ENCODE measurements around the gene GLIS1.
"Not testable (repeated sequence)": the region's sequence is repeated elsewhere in the genome, so short reads cannot be mapped to it uniquely, and the experiment has no call there.

Gene GLIS1

DNA sequence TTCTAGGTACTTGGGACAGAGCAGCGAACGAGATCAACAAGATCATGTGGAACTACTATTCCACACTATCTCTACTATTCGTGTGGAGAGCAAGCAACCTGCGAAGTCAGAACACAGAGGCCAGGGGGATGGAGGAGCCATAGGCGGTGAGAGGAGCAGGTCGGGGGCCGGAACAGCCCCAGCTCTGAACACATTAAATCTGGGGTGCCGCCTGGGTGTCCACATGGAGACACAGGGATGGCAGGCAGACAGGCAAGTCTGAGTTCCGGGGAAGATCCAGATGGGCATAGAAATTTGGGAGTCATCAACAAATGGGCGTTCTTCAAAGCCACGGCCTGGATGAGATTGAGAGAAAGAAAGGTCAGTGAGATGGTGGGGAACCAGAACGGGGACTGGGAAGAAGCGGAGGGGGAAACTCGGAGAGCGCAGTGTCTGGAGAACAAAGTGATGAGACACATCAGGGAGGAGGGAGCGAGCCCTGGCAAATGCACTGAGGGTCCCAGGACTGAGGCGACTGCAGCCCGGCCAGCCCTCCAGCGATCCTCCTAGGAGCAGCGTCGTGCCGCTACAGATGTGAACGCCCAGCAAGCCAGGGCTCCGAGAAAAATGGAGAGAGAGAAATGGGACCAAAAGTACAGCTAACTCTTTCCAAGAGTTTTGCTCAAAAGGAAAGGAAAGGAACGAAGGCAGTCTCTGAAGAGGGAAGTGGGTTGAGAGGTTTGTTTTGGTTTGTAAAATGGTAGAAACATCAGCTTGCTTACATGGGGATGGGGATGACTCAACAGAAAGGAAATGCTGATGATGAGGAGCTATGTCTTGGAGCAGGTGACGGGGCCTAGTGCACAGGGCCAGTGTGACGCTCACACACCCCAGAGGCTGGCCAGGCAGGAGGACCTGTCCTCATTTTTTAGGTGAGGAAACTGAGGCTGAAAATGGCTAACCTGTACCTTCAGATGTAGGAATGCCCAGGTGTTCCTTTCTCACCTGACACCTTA is 84.5 kb downstream of the GLIS1 start:
- no peak for DNase-seq (ENCODE audit: low read depth in 1 of 2, low spot score in 1 of 2)

- no peak for DNase-seq (ENCODE audit: low read depth in 1 of 2, low spot score in 1 of 2)
Observed at GRCh38 chr1:53653631-53654030, 85.3 kb downstream of the GLIS1 start.

- no peak for DNase-seq (ENCODE audit: low read depth in 1 of 2, low spot score in 1 of 2)
Observed at GRCh38 chr1:53653200-53653575, 85.8 kb downstream of the GLIS1 start.

DNA sequence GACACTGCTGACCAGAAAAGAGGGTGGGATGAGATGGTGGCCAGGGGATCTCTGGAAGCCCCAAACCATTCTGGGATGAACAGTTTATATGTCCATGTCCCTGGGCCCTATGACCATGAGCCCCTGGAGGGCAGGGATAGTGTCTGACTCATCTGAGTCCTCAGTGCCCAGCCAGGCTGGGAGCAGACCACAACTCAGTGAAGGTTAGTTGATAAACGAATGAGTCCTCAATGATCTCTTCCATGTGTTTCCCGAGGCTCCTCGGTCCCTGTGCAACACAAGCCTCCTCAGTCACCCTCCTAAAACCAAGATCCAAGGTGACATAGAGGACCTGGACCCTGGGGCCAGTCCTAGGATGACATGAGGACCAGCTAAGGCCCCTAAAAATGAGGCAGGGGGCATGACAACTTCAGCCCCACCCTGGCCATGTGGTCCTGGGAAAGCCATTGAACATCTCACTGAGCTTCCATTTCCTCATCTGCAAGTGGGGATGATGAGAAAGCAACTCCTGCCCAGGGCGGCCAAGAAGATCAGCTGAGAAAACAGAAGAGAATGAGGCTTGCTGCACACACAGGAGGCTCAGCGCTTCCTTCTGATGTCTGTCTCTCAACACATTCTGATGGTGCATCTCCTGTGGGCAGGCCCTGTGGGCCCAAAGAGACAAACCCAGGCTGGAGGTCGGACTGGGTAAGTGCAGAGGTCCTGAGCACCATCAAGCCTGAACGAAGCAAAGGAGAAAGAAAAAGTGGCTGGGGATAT is 86.3 kb downstream of the GLIS1 start:
- DNase-seq (ENCODE audit: low read depth in 1 of 2, low spot score in 1 of 2): no peak

- no peak for DNase-seq (ENCODE audit: low read depth in 1 of 2, low spot score in 1 of 2)
Observed at GRCh38 chr1:53651356-53651755, 87.6 kb downstream of the GLIS1 start.

- DNase-seq (ENCODE audit: low read depth in 1 of 2, low spot score in 1 of 2): no peak
Observed at GRCh38 chr1:53648516-53648915, 90.4 kb downstream of the GLIS1 start.

DNA sequence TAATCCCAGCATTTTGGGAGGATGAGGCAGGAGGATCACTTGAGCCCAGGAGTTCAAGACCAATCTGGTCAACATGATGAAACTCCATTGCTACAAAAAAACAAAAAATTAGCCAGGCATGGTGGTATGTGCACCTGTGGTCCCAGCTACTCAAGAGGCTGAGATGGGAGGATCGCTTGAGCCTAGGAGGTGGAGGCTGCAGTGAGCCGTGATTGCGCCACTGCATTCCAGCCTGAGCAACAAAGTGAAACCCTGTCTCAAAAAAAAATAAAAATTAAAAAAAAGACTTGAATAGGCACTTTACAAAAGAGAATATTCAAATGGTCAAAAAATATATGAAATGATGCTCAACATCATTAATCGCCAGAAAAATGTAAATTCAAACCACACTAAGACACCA is 91.0 kb downstream of the GLIS1 start:
- DNase-seq (ENCODE audit: low read depth in 1 of 2, low spot score in 1 of 2): not testable (repeated sequence)

DNA sequence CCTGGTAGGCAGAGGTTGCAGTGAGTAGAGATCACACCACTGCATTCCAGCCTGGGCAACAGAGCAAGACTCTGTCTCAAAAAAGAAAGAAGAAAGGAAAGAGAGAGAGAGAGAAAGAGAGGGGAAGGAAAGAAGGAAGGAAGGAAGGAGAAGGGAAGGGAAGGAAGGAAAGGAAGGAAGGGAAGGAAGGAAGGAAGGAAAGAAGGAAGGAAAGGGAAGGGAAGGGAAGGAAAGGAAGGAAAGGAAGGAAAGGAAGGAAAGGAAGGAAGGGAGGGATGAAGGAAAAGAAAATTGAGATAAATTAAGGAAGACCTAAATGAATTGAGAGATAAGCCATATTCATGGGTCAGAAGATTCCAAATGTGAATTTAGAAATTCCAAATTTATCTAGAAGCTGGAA is 92.2 kb downstream of the GLIS1 start:
- DNase-seq (ENCODE audit: low read depth in 1 of 2, low spot score in 1 of 2): no peak

DNA sequence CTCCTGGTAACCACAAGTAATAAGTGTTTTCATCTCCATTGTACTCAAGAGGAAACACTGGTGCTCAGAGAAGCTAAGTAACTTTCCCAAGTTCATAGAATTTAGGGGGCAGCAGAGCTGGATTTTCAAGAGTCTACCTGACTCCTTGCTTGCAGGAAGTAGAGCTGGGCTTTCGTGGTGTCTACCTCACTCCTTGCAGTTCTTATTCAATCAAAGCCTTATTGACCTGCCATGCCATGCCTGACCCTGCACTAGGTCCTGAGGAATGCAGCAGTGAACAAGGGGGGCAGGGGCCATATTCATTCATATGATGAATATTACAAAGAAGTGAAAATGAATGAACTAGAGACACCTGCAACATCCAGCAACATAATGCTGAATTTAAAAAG is 93.3 kb downstream of the GLIS1 start:
- no peak for DNase-seq (ENCODE audit: low read depth in 1 of 2, low spot score in 1 of 2)

- no peak for DNase-seq (ENCODE audit: low read depth in 1 of 2, low spot score in 1 of 2)
Observed at GRCh38 chr1:53644909-53645689, 93.9 kb downstream of the GLIS1 start.

- no peak for DNase-seq (ENCODE audit: low read depth in 1 of 2, low spot score in 1 of 2)
Observed at GRCh38 chr1:53644496-53644895, 94.5 kb downstream of the GLIS1 start.

DNA sequence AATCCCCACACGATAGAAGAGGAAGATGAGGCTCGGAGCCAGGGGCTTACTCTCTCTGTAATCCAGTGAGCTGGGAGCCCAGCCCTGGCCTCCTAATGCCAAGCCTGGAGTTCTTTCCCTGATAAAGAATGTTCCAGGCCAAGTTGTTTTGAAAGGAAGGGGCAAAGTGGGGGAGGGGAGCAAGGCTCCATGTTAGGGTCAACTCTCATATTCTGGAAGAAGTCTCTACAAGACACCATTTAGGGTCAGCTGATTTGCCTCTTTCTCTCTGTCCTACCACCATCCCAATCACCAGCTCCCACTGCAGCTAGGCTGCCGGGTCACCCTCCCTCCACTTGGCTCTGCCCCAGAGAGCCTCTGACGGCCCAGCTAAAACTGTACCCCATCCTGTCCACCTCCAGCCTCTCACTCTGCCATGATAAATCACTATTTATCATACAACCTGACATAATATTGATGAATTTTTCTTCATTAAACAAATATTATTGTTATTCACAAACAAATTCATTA is 95.0 kb downstream of the GLIS1 start:
- no peak for DNase-seq (ENCODE audit: low read depth in 1 of 2, low spot score in 1 of 2)

GRCh38 chr1:53643041-53643880 is 95.7 kb downstream of the GLIS1 start:
- no peak for DNase-seq (ENCODE audit: low read depth in 1 of 2, low spot score in 1 of 2)

- no peak for DNase-seq (ENCODE audit: low read depth in 1 of 2, low spot score in 1 of 2)
Observed at GRCh38 chr1:53642607-53643006, 96.4 kb downstream of the GLIS1 start.

- no peak for DNase-seq (ENCODE audit: low read depth in 1 of 2, low spot score in 1 of 2)
Observed at GRCh38 chr1:53642215-53642555, 96.8 kb downstream of the GLIS1 start.

DNA sequence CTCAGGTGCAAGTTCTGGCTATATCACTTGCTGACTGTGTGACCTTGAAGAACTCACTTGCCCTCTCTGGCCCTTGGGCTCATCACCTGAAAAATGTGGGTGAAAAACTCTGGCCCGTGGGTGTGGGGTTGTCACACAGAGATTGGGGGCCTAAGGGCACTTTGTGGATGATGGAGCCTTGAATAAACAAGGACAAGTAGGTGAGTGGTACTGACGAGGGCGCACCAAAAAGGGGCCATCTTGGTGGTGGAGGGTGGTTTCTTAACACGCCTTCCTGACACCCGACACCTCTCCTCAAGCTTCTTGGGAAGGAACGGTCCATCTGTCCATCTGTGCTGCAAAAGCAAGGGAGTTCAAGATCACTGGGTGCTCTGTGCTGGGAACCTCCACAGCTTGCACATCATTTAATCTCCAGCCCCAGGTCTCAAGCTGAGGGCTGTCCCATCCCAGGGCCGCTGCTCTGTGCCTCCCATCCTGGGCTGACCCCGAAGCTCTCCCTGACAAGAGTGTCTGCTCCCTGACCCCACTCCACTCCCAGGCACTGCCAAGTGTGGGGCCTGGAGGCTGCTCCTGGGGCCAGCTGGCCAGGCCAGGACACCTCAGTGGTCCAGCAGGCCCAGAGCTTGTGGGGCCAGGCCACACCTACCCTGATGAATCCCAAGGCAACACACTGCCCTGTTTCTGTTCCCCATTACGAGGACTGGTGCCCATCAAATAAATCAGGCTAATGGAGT is 97.3 kb downstream of the GLIS1 start:
- DNase-seq (ENCODE audit: low read depth in 1 of 2, low spot score in 1 of 2): no peak

GRCh38 chr1:53640701-53641075 is 98.3 kb downstream of the GLIS1 start:
- DNase-seq (ENCODE audit: low read depth in 1 of 2, low spot score in 1 of 2): no peak

DNA sequence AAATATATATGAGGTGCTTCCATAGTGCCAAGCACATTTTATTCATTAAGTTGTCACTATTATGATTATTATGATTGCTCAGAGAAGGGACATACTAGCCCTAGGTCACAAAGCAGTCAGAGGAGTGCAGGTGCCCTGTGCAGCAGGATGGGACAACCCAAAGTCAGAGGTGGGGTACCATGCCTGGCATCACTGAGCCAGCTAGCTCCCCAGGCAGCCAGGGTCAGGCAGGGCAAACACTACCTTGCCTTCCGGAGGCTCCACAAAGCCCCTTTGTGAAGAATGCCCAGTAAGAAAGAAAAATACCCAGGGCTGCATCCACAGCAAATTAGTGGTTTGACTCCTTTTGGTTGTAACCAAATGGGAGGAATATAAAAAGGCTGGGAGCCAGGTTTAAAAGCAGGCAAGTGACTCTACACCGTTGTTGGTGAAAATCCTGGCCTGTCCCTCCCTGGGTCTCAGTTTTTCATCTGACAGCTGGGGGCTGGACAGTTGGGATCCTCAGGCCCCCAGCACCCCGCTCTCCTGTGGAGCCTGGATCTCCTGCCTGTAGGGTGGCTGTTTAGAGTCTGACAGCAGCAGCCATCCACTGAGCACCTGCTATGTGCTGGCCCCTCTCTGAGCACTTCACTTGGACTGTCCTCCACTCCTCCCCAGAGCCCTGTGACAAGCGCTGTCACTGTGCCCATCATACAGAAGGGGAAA is 98.8 kb downstream of the GLIS1 start:
- DNase-seq (ENCODE audit: low read depth in 1 of 2, low spot score in 1 of 2): no peak

- DNase-seq (ENCODE audit: low read depth in 1 of 2, low spot score in 1 of 2): no peak
Observed at GRCh38 chr1:53639251-53639763, 99.7 kb downstream of the GLIS1 start.

Measured in activated CD4-positive, alpha-beta T cell treated with anti-CD3 and anti-CD28 coated beads, Interleukin-2, amount 50 U/mL, for 24 hours (primary cell).